HEK293 (cell line): Measurements from ENCODE around the gene PSTPIP1.

Experiments used
- GLI4 ChIP-seq: fragments of 450-650 bp; formaldehyde crosslinking; IDR thresholded peaks from 2 replicates; pipeline ENCODE4 v1.5.1; 2016; ENCODE audit warnings: missing biosample characterization, missing genetic modification characterization
- KLF1 ChIP-seq: fragments of 450-650 bp; formaldehyde crosslinking; IDR thresholded peaks from 2 replicates; pipeline ENCODE4 v1.5.1; 2016; ENCODE audit warnings: missing biosample characterization, missing genetic modification characterization
- ZBTB7A ChIP-seq: fragments of 450-650 bp; formaldehyde crosslinking; IDR thresholded peaks from 2 replicates; pipeline ENCODE4 v1.5.1; 2016; ENCODE audit warnings: low read depth, missing biosample characterization, missing genetic modification characterization
- ZEB2 ChIP-seq: fragments of 450-650 bp; formaldehyde crosslinking; IDR thresholded peaks from 2 replicates; pipeline ENCODE4 v1.5.1; 2016; ENCODE audit warnings: missing biosample characterization, missing genetic modification characterization
- ZFP37 ChIP-seq: fragments of 450-650 bp; formaldehyde crosslinking; IDR thresholded peaks from 2 replicates; pipeline ENCODE4 v1.5.1; 2016; ENCODE audit warnings: missing biosample characterization, missing genetic modification characterization
- ZNF112 ChIP-seq: fragments of 450-650 bp; formaldehyde crosslinking; IDR thresholded peaks from 2 replicates; pipeline ENCODE4 v1.5.0; 2017; ENCODE audit warnings: missing biosample characterization, missing genetic modification characterization
- ZNF175 ChIP-seq: fragments of 450-650 bp; formaldehyde crosslinking; IDR thresholded peaks from 2 replicates; pipeline ENCODE4 v1.5.1; 2016; ENCODE audit warnings: missing biosample characterization, missing genetic modification characterization
- ZNF248 ChIP-seq: fragments of 450-650 bp; formaldehyde crosslinking; IDR thresholded peaks from 2 replicates; pipeline ENCODE4 v1.5.1; 2017; ENCODE audit warnings: missing biosample characterization, missing genetic modification characterization
- ZNF391 ChIP-seq: fragments of 450-650 bp; formaldehyde crosslinking; IDR thresholded peaks from 2 replicates; pipeline ENCODE4 v1.5.1; 2016; ENCODE audit warnings: low read depth, missing biosample characterization, missing genetic modification characterization, borderline replicate concordance
- ZNF548 ChIP-seq: fragments of 450-650 bp; formaldehyde crosslinking; IDR thresholded peaks from 2 replicates; pipeline ENCODE4 v1.5.1; 2016; ENCODE audit warnings: missing biosample characterization, missing genetic modification characterization
- ZNF555 ChIP-seq: fragments of 450-650 bp; formaldehyde crosslinking; conservative IDR thresholded peaks from 2 replicates; pipeline ENCODE4 v1.5.1; 2017; ENCODE audit warnings: missing biosample characterization, mild to moderate bottlenecking, missing genetic modification characterization, inconsistent platforms
- ZNF624 ChIP-seq: fragments of 450-650 bp; formaldehyde crosslinking; IDR thresholded peaks from 2 replicates; pipeline ENCODE4 v1.5.1; 2017; ENCODE audit warnings: missing biosample characterization, missing genetic modification characterization
- ZNF626 ChIP-seq: fragments of 450-650 bp; sonication (Bioruptor Pico); formaldehyde crosslinking; IDR thresholded peaks from 2 replicates; pipeline ENCODE4 v1.5.1; 2018; ENCODE audit warnings: missing biosample characterization, missing genetic modification characterization, inconsistent platforms
- ZNF785 ChIP-seq: fragments of 450-650 bp; formaldehyde crosslinking; IDR thresholded peaks from 2 replicates; pipeline ENCODE4 v1.5.1; 2016; ENCODE audit warnings: missing biosample characterization, missing genetic modification characterization
- ZSCAN30 ChIP-seq: fragments of 450-650 bp; IDR thresholded peaks from 2 replicates; pipeline ENCODE4 v1.5.1; 2018; ENCODE audit warnings: missing biosample characterization, mild to moderate bottlenecking, missing genetic modification characterization, moderate library complexity
- ZXDB ChIP-seq: fragments of 450-650 bp; formaldehyde crosslinking; IDR thresholded peaks from 2 replicates; pipeline ENCODE4 v1.5.1; 2016; ENCODE audit warnings: missing biosample characterization, missing genetic modification characterization
- TF ChIP-seq, protein P1 (sequence below): fragments of 450-650 bp; formaldehyde crosslinking; conservative IDR thresholded peaks from 2 replicates; pipeline ENCODE4 v1.5.1; 2016; ENCODE audit warnings: low read depth, missing biosample characterization, missing genetic modification characterization
- TF ChIP-seq, protein P2 (sequence below): fragments of 450-650 bp; formaldehyde crosslinking; IDR thresholded peaks from 2 replicates; pipeline ENCODE4 v1.5.0; 2017; ENCODE audit warnings: missing biosample characterization, missing genetic modification characterization, borderline replicate concordance
- TF ChIP-seq, protein P3 (sequence below): fragments of 450-650 bp; formaldehyde crosslinking; IDR thresholded peaks from 2 replicates; pipeline ENCODE4 v1.5.1; 2016; ENCODE audit warnings: missing biosample characterization, missing genetic modification characterization
- TF ChIP-seq, protein P4 (sequence below): fragments of 450-650 bp; formaldehyde crosslinking; IDR thresholded peaks from 2 replicates; pipeline ENCODE4 v1.5.1; 2017; ENCODE audit warnings: missing biosample characterization, missing genetic modification characterization
- TF ChIP-seq, protein P5 (sequence below): fragments of 450-650 bp; formaldehyde crosslinking; IDR thresholded peaks from 2 replicates; pipeline ENCODE4 v1.5.1; 2016; ENCODE audit warnings: missing biosample characterization, missing genetic modification characterization, borderline replicate concordance
- TF ChIP-seq, protein P6 (sequence below): sonication (generic); formaldehyde crosslinking; IDR thresholded peaks from 2 replicates; pipeline ENCODE4 v1.8.1; 2022; ENCODE audit warnings: mild to moderate bottlenecking, moderate library complexity, missing genetic modification reagents

Gene PSTPIP1

DNA sequence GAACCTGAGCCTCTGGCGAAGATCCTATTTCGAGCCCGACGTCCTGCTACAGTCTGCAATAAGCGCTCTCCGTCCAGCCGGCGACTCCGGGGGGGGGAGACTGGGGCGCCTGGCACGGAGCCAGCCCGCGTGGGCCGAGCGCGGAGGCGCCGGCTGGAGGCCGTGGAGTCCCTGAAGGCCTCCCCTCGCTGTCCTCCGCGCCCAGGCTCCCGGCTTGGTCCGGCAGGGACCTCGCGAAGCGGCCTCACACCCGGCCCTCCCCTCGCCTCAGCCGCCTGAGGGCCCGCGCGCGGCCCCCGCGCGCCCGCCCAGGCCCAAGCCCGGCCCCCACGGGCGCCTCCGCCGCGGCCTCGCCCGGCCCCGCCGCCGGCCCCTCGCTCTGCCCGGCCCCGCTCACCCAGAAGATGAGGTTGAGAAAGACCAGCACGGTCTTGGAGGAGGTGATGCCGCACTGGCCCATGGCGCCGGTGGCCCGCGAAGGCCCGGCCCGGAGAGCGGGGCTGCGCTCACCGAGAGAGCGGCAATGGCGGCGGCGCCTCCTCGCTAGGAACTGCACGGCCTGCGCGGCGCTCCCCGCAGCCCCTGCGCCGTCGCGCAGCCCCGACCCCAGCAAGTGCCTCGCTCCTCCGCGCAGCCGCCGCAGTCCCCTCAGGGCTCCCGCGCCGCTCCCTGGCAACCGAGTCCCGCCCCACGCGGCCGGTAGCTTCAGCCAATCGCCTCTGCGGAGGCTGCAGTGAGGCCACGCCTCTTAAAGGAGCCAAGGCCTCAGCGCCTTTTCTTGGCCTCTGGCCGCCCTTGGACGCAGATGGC is 75.8 kb downstream of the PSTPIP1 start, which contains the start of gene TSPAN3 (continued):
- TF ChIP-seq, protein P1, sequence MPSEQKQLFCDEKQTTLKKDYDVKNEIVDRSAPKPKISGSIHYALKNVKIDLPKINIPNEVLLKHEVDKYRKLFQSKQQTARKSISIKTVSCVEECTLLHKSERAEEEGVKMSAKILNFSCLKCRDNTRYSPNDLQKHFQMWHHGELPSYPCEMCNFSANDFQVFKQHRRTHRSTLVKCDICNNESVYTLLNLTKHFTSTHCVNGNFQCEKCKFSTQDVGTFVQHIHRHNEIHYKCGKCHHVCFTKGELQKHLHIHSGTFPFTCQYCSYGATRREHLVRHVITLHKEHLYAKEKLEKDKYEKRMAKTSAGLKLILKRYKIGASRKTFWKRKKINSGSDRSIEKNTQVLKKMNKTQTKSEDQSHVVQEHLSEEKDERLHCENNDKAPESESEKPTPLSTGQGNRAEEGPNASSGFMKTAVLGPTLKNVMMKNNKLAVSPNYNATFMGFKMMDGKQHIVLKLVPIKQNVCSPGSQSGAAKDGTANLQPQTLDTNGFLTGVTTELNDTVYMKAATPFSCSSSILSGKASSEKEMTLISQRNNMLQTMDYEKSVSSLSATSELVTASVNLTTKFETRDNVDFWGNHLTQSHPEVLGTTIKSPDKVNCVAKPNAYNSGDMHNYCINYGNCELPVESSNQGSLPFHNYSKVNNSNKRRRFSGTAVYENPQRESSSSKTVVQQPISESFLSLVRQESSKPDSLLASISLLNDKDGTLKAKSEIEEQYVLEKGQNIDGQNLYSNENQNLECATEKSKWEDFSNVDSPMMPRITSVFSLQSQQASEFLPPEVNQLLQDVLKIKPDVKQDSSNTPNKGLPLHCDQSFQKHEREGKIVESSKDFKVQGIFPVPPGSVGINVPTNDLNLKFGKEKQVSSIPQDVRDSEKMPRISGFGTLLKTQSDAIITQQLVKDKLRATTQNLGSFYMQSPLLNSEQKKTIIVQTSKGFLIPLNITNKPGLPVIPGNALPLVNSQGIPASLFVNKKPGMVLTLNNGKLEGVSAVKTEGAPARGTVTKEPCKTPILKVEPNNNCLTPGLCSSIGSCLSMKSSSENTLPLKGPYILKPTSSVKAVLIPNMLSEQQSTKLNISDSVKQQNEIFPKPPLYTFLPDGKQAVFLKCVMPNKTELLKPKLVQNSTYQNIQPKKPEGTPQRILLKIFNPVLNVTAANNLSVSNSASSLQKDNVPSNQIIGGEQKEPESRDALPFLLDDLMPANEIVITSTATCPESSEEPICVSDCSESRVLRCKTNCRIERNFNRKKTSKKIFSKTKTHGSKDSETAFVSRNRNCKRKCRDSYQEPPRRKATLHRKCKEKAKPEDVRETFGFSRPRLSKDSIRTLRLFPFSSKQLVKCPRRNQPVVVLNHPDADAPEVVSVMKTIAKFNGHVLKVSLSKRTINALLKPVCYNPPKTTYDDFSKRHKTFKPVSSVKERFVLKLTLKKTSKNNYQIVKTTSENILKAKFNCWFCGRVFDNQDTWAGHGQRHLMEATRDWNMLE: no peak
- TF ChIP-seq, protein P2, sequence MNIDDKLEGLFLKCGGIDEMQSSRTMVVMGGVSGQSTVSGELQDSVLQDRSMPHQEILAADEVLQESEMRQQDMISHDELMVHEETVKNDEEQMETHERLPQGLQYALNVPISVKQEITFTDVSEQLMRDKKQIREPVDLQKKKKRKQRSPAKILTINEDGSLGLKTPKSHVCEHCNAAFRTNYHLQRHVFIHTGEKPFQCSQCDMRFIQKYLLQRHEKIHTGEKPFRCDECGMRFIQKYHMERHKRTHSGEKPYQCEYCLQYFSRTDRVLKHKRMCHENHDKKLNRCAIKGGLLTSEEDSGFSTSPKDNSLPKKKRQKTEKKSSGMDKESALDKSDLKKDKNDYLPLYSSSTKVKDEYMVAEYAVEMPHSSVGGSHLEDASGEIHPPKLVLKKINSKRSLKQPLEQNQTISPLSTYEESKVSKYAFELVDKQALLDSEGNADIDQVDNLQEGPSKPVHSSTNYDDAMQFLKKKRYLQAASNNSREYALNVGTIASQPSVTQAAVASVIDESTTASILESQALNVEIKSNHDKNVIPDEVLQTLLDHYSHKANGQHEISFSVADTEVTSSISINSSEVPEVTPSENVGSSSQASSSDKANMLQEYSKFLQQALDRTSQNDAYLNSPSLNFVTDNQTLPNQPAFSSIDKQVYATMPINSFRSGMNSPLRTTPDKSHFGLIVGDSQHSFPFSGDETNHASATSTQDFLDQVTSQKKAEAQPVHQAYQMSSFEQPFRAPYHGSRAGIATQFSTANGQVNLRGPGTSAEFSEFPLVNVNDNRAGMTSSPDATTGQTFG: no peak
- no peak for TF ChIP-seq ZNF555 (tag by site-specific recombination)
- TF ChIP-seq ZNF626 (tag by site-specific recombination): no peak
- TF ChIP-seq ZNF548 (tag by site-specific recombination): no peak
- no peak for TF ChIP-seq ZNF248
- TF ChIP-seq ZSCAN30: peak; percentile 60; the same call in 1 of the 2 replicates
- TF ChIP-seq, protein P3, sequence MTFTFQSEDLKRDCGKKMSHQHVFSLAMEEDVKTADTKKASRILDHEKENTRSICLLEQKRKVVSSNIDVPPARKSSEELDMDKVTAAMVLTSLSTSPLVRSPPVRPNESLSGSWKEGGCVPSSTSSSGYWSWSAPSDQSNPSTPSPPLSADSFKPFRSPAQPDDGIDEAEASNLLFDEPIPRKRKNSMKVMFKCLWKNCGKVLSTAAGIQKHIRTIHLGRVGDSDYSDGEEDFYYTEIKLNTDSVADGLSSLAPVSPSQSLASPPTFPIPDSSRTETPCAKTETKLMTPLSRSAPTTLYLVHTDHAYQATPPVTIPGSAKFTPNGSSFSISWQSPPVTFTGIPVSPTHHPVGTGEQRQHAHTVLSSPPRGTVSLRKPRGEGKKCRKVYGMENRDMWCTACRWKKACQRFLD (tag by site-specific recombination): no peak
- no peak for TF ChIP-seq ZNF112
- no peak for TF ChIP-seq ZNF624 (tag by site-specific recombination)
- no peak for TF ChIP-seq ZNF785 (tag by site-specific recombination)
- TF ChIP-seq, protein P4, sequence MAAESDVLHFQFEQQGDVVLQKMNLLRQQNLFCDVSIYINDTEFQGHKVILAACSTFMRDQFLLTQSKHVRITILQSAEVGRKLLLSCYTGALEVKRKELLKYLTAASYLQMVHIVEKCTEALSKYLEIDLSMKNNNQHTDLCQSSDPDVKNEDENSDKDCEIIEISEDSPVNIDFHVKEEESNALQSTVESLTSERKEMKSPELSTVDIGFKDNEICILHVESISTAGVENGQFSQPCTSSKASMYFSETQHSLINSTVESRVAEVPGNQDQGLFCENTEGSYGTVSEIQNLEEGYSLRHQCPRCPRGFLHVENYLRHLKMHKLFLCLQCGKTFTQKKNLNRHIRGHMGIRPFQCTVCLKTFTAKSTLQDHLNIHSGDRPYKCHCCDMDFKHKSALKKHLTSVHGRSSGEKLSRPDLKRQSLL (tag by site-specific recombination): no peak
- TF ChIP-seq, protein P5, sequence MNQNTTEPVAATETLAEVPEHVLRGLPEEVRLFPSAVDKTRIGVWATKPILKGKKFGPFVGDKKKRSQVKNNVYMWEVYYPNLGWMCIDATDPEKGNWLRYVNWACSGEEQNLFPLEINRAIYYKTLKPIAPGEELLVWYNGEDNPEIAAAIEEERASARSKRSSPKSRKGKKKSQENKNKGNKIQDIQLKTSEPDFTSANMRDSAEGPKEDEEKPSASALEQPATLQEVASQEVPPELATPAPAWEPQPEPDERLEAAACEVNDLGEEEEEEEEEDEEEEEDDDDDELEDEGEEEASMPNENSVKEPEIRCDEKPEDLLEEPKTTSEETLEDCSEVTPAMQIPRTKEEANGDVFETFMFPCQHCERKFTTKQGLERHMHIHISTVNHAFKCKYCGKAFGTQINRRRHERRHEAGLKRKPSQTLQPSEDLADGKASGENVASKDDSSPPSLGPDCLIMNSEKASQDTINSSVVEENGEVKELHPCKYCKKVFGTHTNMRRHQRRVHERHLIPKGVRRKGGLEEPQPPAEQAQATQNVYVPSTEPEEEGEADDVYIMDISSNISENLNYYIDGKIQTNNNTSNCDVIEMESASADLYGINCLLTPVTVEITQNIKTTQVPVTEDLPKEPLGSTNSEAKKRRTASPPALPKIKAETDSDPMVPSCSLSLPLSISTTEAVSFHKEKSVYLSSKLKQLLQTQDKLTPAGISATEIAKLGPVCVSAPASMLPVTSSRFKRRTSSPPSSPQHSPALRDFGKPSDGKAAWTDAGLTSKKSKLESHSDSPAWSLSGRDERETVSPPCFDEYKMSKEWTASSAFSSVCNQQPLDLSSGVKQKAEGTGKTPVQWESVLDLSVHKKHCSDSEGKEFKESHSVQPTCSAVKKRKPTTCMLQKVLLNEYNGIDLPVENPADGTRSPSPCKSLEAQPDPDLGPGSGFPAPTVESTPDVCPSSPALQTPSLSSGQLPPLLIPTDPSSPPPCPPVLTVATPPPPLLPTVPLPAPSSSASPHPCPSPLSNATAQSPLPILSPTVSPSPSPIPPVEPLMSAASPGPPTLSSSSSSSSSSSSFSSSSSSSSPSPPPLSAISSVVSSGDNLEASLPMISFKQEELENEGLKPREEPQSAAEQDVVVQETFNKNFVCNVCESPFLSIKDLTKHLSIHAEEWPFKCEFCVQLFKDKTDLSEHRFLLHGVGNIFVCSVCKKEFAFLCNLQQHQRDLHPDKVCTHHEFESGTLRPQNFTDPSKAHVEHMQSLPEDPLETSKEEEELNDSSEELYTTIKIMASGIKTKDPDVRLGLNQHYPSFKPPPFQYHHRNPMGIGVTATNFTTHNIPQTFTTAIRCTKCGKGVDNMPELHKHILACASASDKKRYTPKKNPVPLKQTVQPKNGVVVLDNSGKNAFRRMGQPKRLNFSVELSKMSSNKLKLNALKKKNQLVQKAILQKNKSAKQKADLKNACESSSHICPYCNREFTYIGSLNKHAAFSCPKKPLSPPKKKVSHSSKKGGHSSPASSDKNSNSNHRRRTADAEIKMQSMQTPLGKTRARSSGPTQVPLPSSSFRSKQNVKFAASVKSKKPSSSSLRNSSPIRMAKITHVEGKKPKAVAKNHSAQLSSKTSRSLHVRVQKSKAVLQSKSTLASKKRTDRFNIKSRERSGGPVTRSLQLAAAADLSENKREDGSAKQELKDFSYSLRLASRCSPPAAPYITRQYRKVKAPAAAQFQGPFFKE (tag by site-specific recombination): no peak
- TF ChIP-seq KLF1: 0 out of 2 replicates have a peak, but pooled peaks have one; percentile 25
- TF ChIP-seq ZFP37 (tag by site-specific recombination): no peak
- TF ChIP-seq, protein P6, sequence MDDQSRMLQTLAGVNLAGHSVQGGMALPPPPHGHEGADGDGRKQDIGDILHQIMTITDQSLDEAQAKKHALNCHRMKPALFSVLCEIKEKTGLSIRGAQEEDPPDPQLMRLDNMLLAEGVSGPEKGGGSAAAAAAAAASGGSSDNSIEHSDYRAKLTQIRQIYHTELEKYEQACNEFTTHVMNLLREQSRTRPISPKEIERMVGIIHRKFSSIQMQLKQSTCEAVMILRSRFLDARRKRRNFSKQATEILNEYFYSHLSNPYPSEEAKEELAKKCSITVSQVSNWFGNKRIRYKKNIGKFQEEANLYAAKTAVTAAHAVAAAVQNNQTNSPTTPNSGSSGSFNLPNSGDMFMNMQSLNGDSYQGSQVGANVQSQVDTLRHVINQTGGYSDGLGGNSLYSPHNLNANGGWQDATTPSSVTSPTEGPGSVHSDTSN (CRISPR knock-in tag): peak; percentile 85; the same call in 1 of the 2 replicates
- TF ChIP-seq ZNF175 (tag by site-specific recombination): no peak
- TF ChIP-seq ZXDB (tag by site-specific recombination): no peak
- TF ChIP-seq GLI4 (tag by site-specific recombination): no peak
- no peak for TF ChIP-seq ZNF391 (tag by site-specific recombination)
- TF ChIP-seq ZEB2 (tag by site-specific recombination): 0 out of 2 replicates have a peak, but pooled peaks have one; percentile 24
- no peak for TF ChIP-seq ZBTB7A
